GM23338 (cell line): ENCODE results near the gene BTBD18. TPM values are rescaled to one million over a fixed set of nuclear protein-coding genes. Genes with fewer than 3 reads are reported as not detected.

Experiments
- ATAC-seq: fragments of 200-7000 bp; cut with Tn5 transposase; 3 replicates; pipeline ENCODE4 v1.9.1; 2020
- DNase-seq: peaks from one replicate; pipeline ENCODE4 v3.0.0-alpha.2; 2015; ENCODE audit warnings: low spot score
- H2AFZ ChIP-seq: fragments of 200-600 bp; sonication (generic); 2 replicates; pipeline ENCODE4 v1.8.0; 2016; ENCODE audit warnings: antibody characterized with exemption, mild to moderate bottlenecking, moderate library complexity
- H3F3A ChIP-seq: fragments of 200-600 bp; sonication (generic); replicated peaks from 2 replicates; pipeline ENCODE4 v1.8.0; 2017; ENCODE audit warnings: antibody characterized with exemption, mixed run types, low read depth
- H3K27ac ChIP-seq: fragments of 200-600 bp; sonication (generic); 2 replicates; pipeline ENCODE4 v1.6.1; 2016; ENCODE audit warnings: low read depth
- H3K27me3 ChIP-seq: fragments of 200-600 bp; sonication (generic); 2 replicates; pipeline ENCODE4 v1.8.0; 2016; ENCODE audit warnings: mild to moderate bottlenecking, mixed run types, moderate library complexity; ENCODE audit not compliant: insufficient read depth
- H3K36me3 ChIP-seq: fragments of 200-600 bp; sonication (generic); 2 replicates; pipeline ENCODE4 v1.8.0; 2016; ENCODE audit warnings: mild to moderate bottlenecking; ENCODE audit not compliant: insufficient read depth
- H3K4me1 ChIP-seq: fragments of 200-600 bp; sonication (generic); 2 replicates; pipeline ENCODE4 v1.8.0; 2016; ENCODE audit warnings: mild to moderate bottlenecking, moderate library complexity; ENCODE audit not compliant: insufficient read depth
- H3K4me2 ChIP-seq: fragments of 200-600 bp; sonication (generic); 2 replicates; pipeline ENCODE4 v1.7.1; 2017; ENCODE audit warnings: mixed run types
- H3K4me3 ChIP-seq: fragments of 200-600 bp; sonication (generic); 2 replicates; pipeline ENCODE4 v1.6.1; 2016; ENCODE audit warnings: mixed run types
- H3K79me2 ChIP-seq: fragments of 200-600 bp; sonication (generic); replicated peaks from 2 replicates; pipeline ENCODE4 v1.8.0; 2017; ENCODE audit warnings: mild to moderate bottlenecking; ENCODE audit not compliant: insufficient read depth
- H3K9me2 ChIP-seq: fragments of 200-600 bp; sonication (generic); 2 replicates; pipeline ENCODE4 v1.8.0; 2017; ENCODE audit not compliant: insufficient read depth
- H4K20me1 ChIP-seq: fragments of 200-600 bp; sonication (generic); replicated peaks from 2 replicates; pipeline ENCODE4 v1.8.0; 2017; ENCODE audit warnings: mild to moderate bottlenecking; ENCODE audit not compliant: insufficient read depth
- H3K27ac Mint-ChIP-seq: 2 replicates; pipeline ENCODE4 v1.8.0; 2020; ENCODE audit warnings: inconsistent platforms, mild to moderate bottlenecking, moderate library complexity, mixed read lengths
- H3K27me3 Mint-ChIP-seq: 3 replicates; pipeline ENCODE4 v1.8.0; 2022; ENCODE audit warnings: low read depth, mild to moderate bottlenecking, moderate library complexity, mixed read lengths, inconsistent platforms; ENCODE audit not compliant: insufficient read depth, poor library complexity
- H3K36me3 Mint-ChIP-seq: 3 replicates; pipeline ENCODE4 v1.8.0; 2021; ENCODE audit warnings: low read depth, mild to moderate bottlenecking, inconsistent platforms, moderate library complexity, mixed read lengths
- H3K4me1 Mint-ChIP-seq: 3 replicates; pipeline ENCODE4 v1.8.0; 2020; ENCODE audit warnings: mild to moderate bottlenecking, inconsistent platforms, mixed read lengths
- H3K4me3 Mint-ChIP-seq: 3 replicates; pipeline ENCODE4 v1.8.0; 2021; ENCODE audit warnings: moderate library complexity, mild to moderate bottlenecking, inconsistent platforms, mixed read lengths
- H3K9me3 Mint-ChIP-seq: 3 replicates; pipeline ENCODE4 v1.8.0; 2020; ENCODE audit warnings: moderate library complexity, mild to moderate bottlenecking, inconsistent platforms, mixed read lengths
- CREB1 ChIP-seq: fragments of 250-450 bp; sonication (Bioruptor Pico); IDR thresholded peaks from 2 replicates; pipeline ENCODE4 v1.5.0; 2020; ENCODE audit warnings: low read depth, mild to moderate bottlenecking, moderate library complexity
- CTCF ChIP-seq, 2 experiments: fragments of 200-600 bp in 1 of 2; sonication (generic) in 1 of 2; conservative IDR thresholded peaks; 2 replicates each; pipeline versions ENCODE4 v1.5.1 to v1.6.1; 2016 to 2017; ENCODE audit warnings: antibody characterized with exemption in 2 of 2, low read depth in 2 of 2, mild to moderate bottlenecking in 2 of 2, moderate library complexity in 1 of 2
- ETS1 ChIP-seq: IDR thresholded peaks from 2 replicates; pipeline ENCODE4 v1.6.1; 2016; ENCODE audit warnings: antibody characterized with exemption
- EZH2 ChIP-seq: fragments of 200-600 bp; sonication (generic); IDR thresholded peaks from one replicate; pipeline ENCODE4 v1.8.0; 2017; ENCODE audit warnings: antibody characterized with exemption, mild to moderate bottlenecking, low read depth; ENCODE audit not compliant: unreplicated experiment
- EZH2phosphoT487 ChIP-seq: fragments of 200-600 bp; sonication (generic); IDR thresholded peaks from one replicate; pipeline ENCODE4 v1.8.1; 2018; ENCODE audit warnings: antibody characterized with exemption; ENCODE audit not compliant: unreplicated experiment
- JUNB ChIP-seq: IDR thresholded peaks from one replicate; pipeline ENCODE4 v1.6.1; 2016; ENCODE audit warnings: antibody characterized with exemption; ENCODE audit not compliant: unreplicated experiment
- NANOG ChIP-seq: IDR thresholded peaks from 2 replicates; pipeline ENCODE4 v1.6.1; 2016; ENCODE audit warnings: antibody characterized with exemption, borderline replicate concordance
- POLR2AphosphoS5 ChIP-seq: IDR thresholded peaks from 2 replicates; pipeline ENCODE4 v1.6.1; 2016; ENCODE audit warnings: antibody characterized with exemption, low read depth
- STAT1 ChIP-seq: IDR thresholded peaks from one replicate; pipeline ENCODE4 v1.6.1; 2016; ENCODE audit warnings: antibody characterized with exemption; ENCODE audit not compliant: unreplicated experiment
- ZNF114 ChIP-seq: fragments of 250-450 bp; sonication (Bioruptor Pico); IDR thresholded peaks from 2 replicates; pipeline ENCODE4 v1.5.0; 2020; ENCODE audit warnings: mild to moderate bottlenecking, moderate library complexity
- ZNF331 ChIP-seq: fragments of 250-450 bp; sonication (Bioruptor Pico); IDR thresholded peaks from 2 replicates; pipeline ENCODE4 v1.5.0; 2020; ENCODE audit warnings: low read depth, mild to moderate bottlenecking, moderate library complexity
- ZNF462 ChIP-seq: fragments of 250-450 bp; sonication (Bioruptor Pico); IDR thresholded peaks from 2 replicates; pipeline ENCODE4 v1.5.0; 2020; ENCODE audit warnings: mild to moderate bottlenecking, moderate library complexity
- polyA plus RNA-seq: library from polyadenylated mRNA; unstranded; fragments of >200 nt; fragmentation: Nextera tagmentation; extraction: Ambion mirVana; gene quantifications from 2 replicates; pipeline ENCODE4 v1.2.1, GENCODE V29; 2016
- total RNA-seq: library from RNA; depleted of rRNA; stranded (reverse); fragments of >200 nt; shearing (Covaris generic); gene quantifications from 2 replicates; pipeline ENCODE4 v1.2.3, GENCODE V29; 2014

Gene BTBD18
- total and polyA plus RNA-seq, 2 experiments from 2014 or later, result 0.29 TPM; not detected in 1

GRCh38 chr11:57791321-57792059 is 39.9 kb upstream of the BTBD18 start:
- no peaks in the 10 kb centered on the region for H3K9me2 ChIP-seq
- Mint-ChIP-seq H3K9me3 (no peaks in the 10 kb centered on the region), H3K27me3 (peaks cover 3% of the 10 kb centered on the region), H3K36me3 (peaks cover 37% of the 10 kb centered on the region), H3K27ac (peak overlapping the region; percentile 78), H3K4me1 (peaks cover 37% of the 10 kb centered on the region), H3K4me3 (no peak overlapping the region)
- no peak overlapping the region for H3K4me2 ChIP-seq
- peaks cover 95% of the 10 kb centered on the region for H3K79me2 ChIP-seq
- no peak overlapping the region for H3K4me3 ChIP-seq
- H3K27ac ChIP-seq, result peak overlapping the region; percentile 79
- TF ChIP-seq JUNB, result no peak
- no peak for TF ChIP-seq STAT1
- TF ChIP-seq POLR2AphosphoS5, result no peak
- no peak for TF ChIP-seq ZNF331 (CRISPR knock-in tag)
- peaks cover 8% of the 10 kb centered on the region; the same call in 1 of the 2 replicates for H3F3A ChIP-seq
- ATAC-seq, result peak; percentile 21; the same call in 2 of the 3 replicates
- no peak for DNase-seq
- H3K4me1 ChIP-seq, result peaks cover 32% of the 10 kb centered on the region
- H2AFZ ChIP-seq, result no peak overlapping the region
- peaks cover 26% of the 10 kb centered on the region for H4K20me1 ChIP-seq
- H3K36me3 ChIP-seq, result peaks cover 24% of the 10 kb centered on the region
- H3K27me3 ChIP-seq, result no peaks in the 10 kb centered on the region

DNA sequence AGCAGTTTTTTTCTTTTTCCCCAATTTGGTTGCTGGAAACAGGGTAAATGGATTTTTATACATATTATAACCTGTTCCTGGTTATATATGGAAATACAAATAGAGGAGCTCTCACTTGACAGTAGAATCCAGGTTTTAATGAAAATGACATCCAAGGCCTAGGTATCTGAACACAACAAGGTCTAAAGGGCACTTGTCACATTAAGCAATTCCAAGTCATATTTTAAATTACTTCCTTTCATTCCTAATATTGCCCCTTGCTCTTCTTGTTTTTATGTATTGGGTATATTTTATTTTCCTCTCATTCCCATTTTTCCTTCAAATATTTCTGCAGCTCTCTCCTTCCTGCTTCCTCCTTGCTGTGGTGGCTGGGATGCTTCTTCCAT is 37.1 kb upstream of the BTBD18 start:
- H3K27me3 Mint-ChIP-seq, result peaks cover 3% of the 10 kb centered on the region
- DNase-seq (no peak), ATAC-seq (no peak)
- H3K36me3 Mint-ChIP-seq, result peaks cover 17% of the 10 kb centered on the region
- Histone ChIP-seq H2AFZ (no peak overlapping the region), H3K27me3 (no peaks in the 10 kb centered on the region), H3F3A (no peaks in the 10 kb centered on the region), H3K4me3 (no peak overlapping the region), H3K36me3 (peaks cover 3% of the 10 kb centered on the region; the same call in 1 of the 2 replicates), H3K4me2 (no peak overlapping the region), H4K20me1 (peaks cover 26% of the 10 kb centered on the region), H3K4me1 (peaks cover 35% of the 10 kb centered on the region), H3K9me2 (no peaks in the 10 kb centered on the region), H3K27ac (peak overlapping the region; percentile 23; the same call in 1 of the 2 replicates), H3K79me2 (peaks cover 100% of the 10 kb centered on the region)
- H3K4me3 Mint-ChIP-seq, result no peak overlapping the region
- no peak overlapping the region for H3K27ac Mint-ChIP-seq
- no peaks in the 10 kb centered on the region for H3K9me3 Mint-ChIP-seq
- H3K4me1 Mint-ChIP-seq, result peaks cover 45% of the 10 kb centered on the region
- TF ChIP-seq JUNB, result no peak
- TF ChIP-seq EZH2phosphoT487, result no peak
- no peak for TF ChIP-seq POLR2AphosphoS5
- TF ChIP-seq EZH2, result no peak
- no peak for TF ChIP-seq ETS1
- no peak for TF ChIP-seq CREB1 (CRISPR knock-in tag)
- no peak for TF ChIP-seq STAT1
- no peak for TF ChIP-seq ZNF114 (CRISPR knock-in tag)
- no peak for TF ChIP-seq ZNF331 (CRISPR knock-in tag)
- no peak for TF ChIP-seq CTCF (conservative IDR thresholded peaks at IDR 0.05; ENCODE audit: low read depth in 2 of 2)
- no peak for TF ChIP-seq ZNF462 (CRISPR knock-in tag)
- no peak for TF ChIP-seq NANOG
